NCI-H1930 (cell line): Measurements from ENCODE around the gene FGFR4.

ENCODE experiments used
- DNase-seq, 2 experiments: peaks; one replicate each; lab custom pipeline; 2025; lab: John Stamatoyannopoulos, UW

Gene FGFR4

DNA sequence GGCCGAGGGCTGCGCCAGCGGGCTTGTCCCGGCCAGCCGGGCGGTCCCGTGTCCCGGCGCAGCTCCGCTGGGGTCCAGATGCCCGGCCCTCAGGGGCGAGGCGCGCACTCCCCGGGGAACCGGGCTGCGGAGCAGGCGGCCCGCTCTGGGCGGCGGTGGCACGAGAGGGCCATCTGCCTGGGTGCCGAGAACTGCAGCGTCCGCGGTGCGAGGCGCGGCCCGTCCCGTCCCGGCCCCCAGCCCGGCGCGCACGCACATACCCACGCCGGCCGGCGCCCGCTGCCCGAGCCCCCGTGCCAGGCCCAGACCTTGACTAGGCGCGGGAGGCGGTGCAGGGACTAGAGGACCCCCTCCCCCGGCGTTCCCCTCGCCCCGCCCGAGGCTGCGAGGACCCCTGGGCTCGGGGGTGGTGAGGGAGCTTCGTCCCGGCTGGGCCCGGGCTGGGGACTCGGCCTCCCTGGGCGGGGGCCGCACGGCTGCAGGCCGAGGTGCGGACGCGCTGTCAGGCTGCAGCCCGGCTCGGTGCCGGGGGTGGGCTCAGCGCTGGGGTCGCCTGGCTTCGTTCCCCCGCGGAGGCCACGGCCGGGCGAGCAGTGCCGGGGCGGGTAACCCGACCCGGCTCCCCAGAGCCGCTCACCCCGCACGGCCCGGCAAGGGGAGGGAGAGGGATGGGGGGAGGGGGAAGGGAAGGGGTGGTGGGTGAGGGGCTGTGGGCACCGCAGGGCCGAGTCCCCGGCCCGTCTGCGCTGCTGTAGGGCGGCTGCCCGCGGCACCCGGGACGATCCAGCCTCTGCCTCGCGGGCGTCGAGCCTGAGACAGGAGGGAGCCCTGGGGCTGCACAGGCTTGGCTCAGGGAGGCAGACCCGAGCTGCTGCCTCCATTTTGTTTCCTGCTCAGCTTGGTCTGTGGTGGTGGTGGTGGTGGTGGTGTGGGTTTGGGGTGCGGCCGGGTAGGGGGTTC, 45.7 kb downstream of the FGFR4 start:
- no peak for DNase-seq

DNA sequence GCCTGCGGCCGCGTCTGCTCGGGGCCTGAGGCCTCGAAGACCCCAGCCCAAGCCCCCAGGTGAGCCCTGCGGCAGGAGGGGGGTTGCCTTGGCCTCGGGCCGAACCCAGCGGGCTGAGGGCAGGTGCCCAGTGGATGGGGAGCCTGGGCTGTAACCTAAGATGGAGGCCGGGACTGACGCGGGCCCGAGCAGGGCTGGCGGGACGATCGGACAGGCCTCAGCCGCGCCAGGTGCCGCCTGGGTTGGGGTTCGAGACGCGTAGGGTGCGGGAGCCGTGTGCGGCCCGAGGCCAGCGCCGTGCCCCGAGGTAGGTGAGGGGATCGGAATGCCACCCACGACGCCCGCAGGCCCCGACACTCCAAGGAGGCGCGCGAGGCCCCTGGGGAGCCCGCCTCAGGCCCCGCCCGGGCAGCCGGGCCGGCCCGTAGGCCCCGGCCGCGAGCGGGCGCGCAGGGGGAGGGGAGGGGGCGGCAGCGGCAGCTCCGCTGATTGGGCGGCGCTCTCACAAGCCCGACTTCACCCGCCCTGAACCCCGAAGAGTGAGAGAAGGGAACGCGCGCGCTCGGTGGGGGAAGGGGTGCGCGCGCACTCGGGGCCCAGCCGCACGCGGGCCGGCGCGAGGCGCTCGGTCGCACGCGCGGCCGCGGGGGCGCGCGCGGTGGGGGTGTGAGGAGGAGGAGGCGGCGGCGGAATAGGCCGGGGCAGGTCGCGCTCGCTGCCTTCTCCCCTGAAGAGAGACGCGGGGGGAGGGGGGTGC, 46.6 kb downstream of the FGFR4 start, which contains the start of gene NSD1:
Gene NSD1 (plus strand): TSS at position 678 of the 757 bp plus-strand sequence. CDS start 1,331 bp downstream, outside the sequence.
- peak; percentile 33 to 41 for DNase-seq

DNA sequence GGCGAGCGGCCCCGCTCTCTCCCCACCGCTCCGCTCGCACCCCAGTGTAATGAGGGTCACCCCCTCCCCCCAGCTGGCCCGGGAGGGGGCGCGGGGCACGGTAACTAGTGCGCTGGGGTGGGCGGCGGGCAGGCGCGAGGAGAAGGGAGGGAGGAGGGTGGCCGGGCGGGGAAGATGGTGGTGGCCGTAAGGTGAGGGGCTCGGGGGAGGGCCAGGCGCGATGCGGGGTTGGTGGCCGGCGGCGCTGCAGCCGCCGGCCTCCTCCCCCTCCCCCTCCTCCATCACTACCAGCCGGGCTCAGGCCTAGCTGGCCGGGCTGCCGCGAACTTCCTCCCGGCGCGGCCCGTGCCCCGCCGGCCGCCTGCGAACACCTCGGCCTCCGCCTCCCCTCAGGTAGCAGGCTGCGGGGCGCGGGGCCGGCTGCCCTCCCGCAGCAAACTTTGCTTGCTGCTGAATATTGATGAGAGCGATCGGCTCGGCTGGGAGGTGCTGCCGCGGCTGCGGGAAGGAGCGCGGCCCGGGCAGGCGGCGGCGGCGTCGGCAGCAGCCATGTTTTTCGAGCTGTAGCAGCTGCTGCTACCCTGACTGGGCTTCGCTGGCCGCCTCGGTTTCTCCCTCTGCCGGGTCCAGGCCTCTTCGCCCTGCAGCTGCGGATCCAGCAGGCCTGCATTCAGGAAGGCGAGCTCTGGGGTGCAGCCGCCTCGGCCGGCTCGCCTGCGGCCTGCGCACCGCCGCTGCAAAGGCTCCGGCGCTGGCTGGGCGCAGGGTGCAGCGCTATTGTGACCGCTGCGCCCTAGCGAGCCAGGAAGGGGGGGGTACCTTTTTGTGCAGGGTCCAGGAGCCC, 47.4 kb downstream of the FGFR4 start:
- no peak for DNase-seq

DNA sequence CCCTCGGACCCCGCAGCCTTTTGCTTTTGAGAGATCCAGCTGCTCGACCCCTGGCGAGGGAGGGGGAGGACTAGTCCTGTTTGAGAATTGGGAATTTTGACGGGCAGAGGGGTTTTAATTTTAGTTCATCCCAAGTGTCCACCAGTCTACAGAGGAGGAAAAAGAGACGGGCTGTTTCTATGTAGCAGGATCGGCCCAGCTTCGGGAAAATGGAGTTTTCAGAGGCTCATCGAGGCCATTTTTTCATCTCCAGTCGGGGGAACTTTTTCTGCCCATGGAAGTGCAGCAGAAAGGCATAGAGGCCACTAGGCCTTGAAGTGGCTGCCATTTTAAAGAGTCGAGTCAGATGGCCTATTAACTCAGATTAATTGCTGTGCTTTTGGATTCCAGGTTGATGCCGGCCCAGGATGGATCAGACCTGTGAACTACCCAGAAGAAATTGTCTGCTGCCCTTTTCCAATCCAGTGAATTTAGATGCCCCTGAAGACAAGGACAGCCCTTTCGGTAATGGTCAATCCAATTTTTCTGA, 48.0 kb downstream of the FGFR4 start:
- DNase-seq, result no peak

DNA sequence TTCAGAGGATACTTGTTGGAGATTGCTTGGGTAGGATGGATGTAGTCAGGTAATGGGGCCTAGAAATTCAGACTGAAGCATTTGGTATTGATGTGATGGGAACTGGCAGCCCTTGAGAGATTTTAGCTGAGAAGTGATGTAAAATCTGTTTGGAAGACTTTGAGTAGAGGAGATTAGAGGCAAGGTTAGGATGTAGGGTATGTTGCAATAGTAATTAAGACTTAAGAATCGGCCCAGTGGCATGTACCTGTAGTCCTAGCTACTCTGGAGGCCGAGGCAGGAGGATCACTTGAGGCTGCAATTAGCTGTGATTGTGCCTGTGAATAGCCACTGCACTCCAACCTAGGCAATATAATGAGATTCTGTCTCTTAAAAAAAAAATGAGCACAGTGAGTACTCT, 53.6 kb downstream of the FGFR4 start:
- no peak for DNase-seq

DNA sequence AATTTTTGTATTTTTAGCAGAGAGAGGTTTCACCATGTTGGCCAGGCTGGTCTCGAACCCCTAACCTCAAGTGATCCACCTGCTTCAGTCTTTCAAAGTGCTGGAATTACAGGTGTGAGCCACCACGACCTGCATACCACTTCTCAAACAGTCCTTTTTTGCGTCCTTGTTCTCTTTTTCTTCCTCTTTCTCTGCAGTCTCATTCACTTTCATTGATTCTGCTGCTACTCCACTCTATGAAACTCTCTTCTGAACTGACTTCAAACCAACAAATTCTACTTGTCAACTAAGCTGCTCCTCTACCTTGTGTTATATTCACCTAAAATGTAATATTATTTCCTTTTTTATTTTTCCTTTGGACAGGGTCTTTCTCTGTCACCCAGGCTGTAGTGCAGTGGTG, 54.8 kb downstream of the FGFR4 start:
- DNase-seq, result no peak

DNA sequence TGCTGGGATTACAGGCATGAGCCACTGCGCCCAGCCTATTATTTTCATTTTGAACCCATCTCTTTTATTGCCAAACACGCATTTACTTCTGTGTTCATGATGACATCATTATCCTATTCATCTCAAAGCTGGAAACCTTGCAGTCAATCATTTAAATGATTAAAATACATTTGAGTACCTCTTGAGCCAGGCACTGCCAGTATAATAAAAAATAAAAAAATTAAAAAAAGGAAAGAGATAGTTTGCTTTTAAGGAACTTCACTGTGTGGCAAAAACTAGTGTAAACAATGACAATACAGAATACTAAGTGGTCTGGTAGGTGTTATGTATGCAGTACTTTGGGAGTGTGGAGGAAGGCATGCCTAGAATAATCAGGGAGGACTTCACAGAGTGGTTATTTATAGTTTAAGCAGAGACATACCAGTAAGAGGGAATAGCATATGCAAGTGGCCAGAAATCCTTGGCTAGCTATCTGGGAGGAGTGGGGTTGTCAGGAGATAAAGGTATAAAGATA, 55.4 kb downstream of the FGFR4 start:
- no peak for DNase-seq

DNA sequence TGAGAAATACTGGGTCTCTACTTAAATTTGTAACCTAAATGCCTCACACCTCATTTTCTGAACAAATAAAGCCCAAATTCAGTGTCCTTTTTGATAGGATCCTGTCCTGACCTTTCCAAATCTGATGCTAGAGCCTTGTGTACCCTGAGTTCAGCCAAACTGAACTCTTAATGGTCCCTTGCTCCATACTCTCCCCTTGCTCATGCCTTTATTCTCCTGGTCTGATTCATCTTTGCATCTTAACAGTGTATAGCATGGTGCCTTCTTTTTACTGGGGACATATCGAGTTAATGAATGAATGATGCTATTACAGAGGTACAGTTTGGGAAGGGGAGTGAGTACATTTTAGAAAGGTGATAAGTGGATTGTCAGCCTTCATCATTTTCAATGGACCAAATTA, 56.1 kb downstream of the FGFR4 start:
- no peak for DNase-seq

DNA sequence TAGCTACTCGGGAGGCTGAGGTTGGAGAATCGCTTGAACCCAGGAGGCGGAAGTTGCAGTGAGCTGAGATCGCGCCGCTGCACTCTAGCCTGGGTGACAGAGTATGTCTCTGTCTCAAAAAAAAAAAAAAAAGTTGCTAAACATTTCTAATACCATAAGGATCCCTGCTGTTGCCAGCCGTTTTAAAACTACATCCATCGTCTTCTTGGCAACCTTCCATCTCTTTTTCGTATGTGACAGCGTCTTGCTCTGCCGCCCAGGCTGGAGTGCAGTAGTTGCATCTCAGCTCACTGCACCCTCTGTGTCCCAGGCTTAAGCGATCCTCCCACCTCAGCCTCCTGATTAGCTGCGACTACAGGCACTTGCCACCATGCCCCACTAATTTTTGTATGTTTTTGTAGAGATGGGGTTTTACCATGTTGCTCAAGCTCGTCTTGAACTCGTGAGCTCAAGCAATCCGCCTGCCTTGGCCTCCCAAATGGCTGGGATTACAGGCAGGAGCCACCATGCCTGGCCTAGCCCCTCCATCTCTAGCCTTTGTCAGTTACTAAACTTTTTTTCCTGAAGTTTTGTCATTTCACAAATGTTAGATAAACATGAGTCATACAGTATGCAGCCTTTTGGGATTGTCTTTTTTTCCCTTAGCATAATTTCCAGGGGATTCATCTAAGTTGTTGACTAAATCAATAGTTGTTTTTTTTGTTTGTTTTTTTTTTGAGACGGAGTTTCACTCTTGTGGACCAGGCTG, 60.4 kb downstream of the FGFR4 start:
- DNase-seq, result no peak
